ENCODE results near the gene ETS1. TPM values are rescaled to one million over a fixed set of nuclear protein-coding genes. Genes with fewer than 3 reads are reported as not detected.

ETS1 gene
- total RNA-seq, 4 donors from 2014 or later, result 23.6 to 56.7 (median 29.2) TPM

GRCh38 chr11:128604723-128605122 is 17.4 kb upstream of the ETS1 start:
- Histone ChIP-seq H3K27me3 (no peaks in the 10 kb centered on the region), H3K9me3 (no peaks in the 10 kb centered on the region), H3K4me3 (no peak overlapping the region), H3K27ac (no peak overlapping the region), H3K4me1 (no peaks in the 10 kb centered on the region), H3K36me3 (no peaks in the 10 kb centered on the region)
- DNase-seq, result no peak
- intact Hi-C loops (cut with DNase I; ENCODE audit: low total_unique reads), result no loop called here
- in situ Hi-C loops (cut with MboI; ENCODE audit: low pct_ligation_motif_present in 1 of 4, low pct_unique_long_range_greater_than_20kb in 1 of 4, low sequenced_read_pairs in 3 of 4), result no loop called here
- 80 to 85% methylated on average over 4 to 5 of the region's 5 CpGs for WGBS, 2 donors (ENCODE audit: low coverage in 1 of 2)
- TF ChIP-seq CTCF (IDR thresholded peaks at IDR 0.05) (no peak), POLR2A (IDR thresholded peaks at IDR 0.05) (no peak), EP300 (IDR thresholded peaks at IDR 0.05; ENCODE audit: low read depth) (no peak), POLR2AphosphoS5 (IDR thresholded peaks at IDR 0.05) (no peak)

GRCh38 chr11:128603752-128604414 is 16.5 kb upstream of the ETS1 start:
- in situ Hi-C loops (cut with MboI; ENCODE audit: low pct_ligation_motif_present in 1 of 4, low pct_unique_long_range_greater_than_20kb in 1 of 4, low sequenced_read_pairs in 3 of 4) (no loop called here), intact Hi-C loops (cut with DNase I; ENCODE audit: low total_unique reads) (no loop called here)
- no peak for DNase-seq
- no peak for TF ChIP-seq POLR2AphosphoS5 (IDR thresholded peaks at IDR 0.05)
- no peak for TF ChIP-seq POLR2A (IDR thresholded peaks at IDR 0.05)
- no peak for TF ChIP-seq CTCF (IDR thresholded peaks at IDR 0.05)
- no peak for TF ChIP-seq EP300 (IDR thresholded peaks at IDR 0.05; ENCODE audit: low read depth)
- Histone ChIP-seq H3K27me3 (no peaks in the 10 kb centered on the region), H3K36me3 (no peaks in the 10 kb centered on the region), H3K4me1 (no peaks in the 10 kb centered on the region), H3K27ac (no peak overlapping the region), H3K4me3 (no peak overlapping the region), H3K9me3 (no peaks in the 10 kb centered on the region)
- WGBS, 2 donors (ENCODE audit: low coverage in 1 of 2), result 76 to 88% methylated on average over 2 to 5 of the region's 5 CpGs

- no peaks in the 10 kb centered on the region for H3K9me3 ChIP-seq
- in situ Hi-C loops (cut with MboI; ENCODE audit: low pct_ligation_motif_present in 1 of 4, low pct_unique_long_range_greater_than_20kb in 1 of 4, low sequenced_read_pairs in 3 of 4), result no loop called here
- no peak for TF ChIP-seq POLR2A (IDR thresholded peaks at IDR 0.05)
- TF ChIP-seq CTCF (IDR thresholded peaks at IDR 0.05), result no peak
- TF ChIP-seq EP300 (IDR thresholded peaks at IDR 0.05; ENCODE audit: low read depth), result no peak
Measured at GRCh38 chr11:128603003-128603696, 15.8 kb upstream of the ETS1 start.

GRCh38 chr11:128599729-128600128 is 12.4 kb upstream of the ETS1 start:
- DNase-seq, result no peak
- WGBS, 2 donors (ENCODE audit: low coverage in 1 of 2), result 80 to 81% methylated on average over 1 of the region's 1 CpG
- Histone ChIP-seq H3K36me3 (no peaks in the 10 kb centered on the region), H3K4me3 (no peak overlapping the region), H3K4me1 (no peaks in the 10 kb centered on the region), H3K9me3 (no peaks in the 10 kb centered on the region), H3K27ac (no peak overlapping the region), H3K27me3 (no peaks in the 10 kb centered on the region)
- TF ChIP-seq EP300 (IDR thresholded peaks at IDR 0.05; ENCODE audit: low read depth) (no peak), POLR2AphosphoS5 (IDR thresholded peaks at IDR 0.05) (no peak), POLR2A (IDR thresholded peaks at IDR 0.05) (no peak), CTCF (IDR thresholded peaks at IDR 0.05) (no peak)
- intact Hi-C loops (cut with DNase I; ENCODE audit: low total_unique reads) (no loop called here), in situ Hi-C loops (cut with MboI; ENCODE audit: low pct_ligation_motif_present in 1 of 4, low pct_unique_long_range_greater_than_20kb in 1 of 4, low sequenced_read_pairs in 3 of 4) (no loop called here)

More at GRCh38 chr11:128603003-128603696, 15.8 kb upstream of the ETS1 start:
- Histone ChIP-seq H3K27me3 (no peaks in the 10 kb centered on the region), H3K4me3 (no peak overlapping the region), H3K4me1 (no peaks in the 10 kb centered on the region), H3K36me3 (no peaks in the 10 kb centered on the region), H3K27ac (no peak overlapping the region)
- 86 to 90% methylated on average over 3 of the region's 3 CpGs for WGBS, 2 donors (ENCODE audit: low coverage in 1 of 2)
- DNase-seq, result no peak
- intact Hi-C loops (cut with DNase I; ENCODE audit: low total_unique reads), result no loop called here

All from transverse colon (tissue), 4 donors.